Naive thymus-derived CD4-positive, alpha-beta T cell (primary cell): Measurements from ENCODE around the gene HOXA1. TPM values are rescaled to one million over a fixed set of nuclear protein-coding genes. Genes with fewer than 3 reads are reported as not detected.
A peak's percentile ranks its signal among the peaks of the same experiment; 100 is the strongest.

Experiments
- ATAC-seq: fragments of 150-1000 bp; cut with Tn5 transposase; 2 replicates; pipeline ENCODE4 v1.10.0; 2021; ENCODE audit warnings: mild to moderate bottlenecking, moderate library complexity
- CTCF ChIA-PET: fragments of 350-600 bp; sonication (Branson Sonifier 250); formaldehyde crosslinking; loops from one replicate; lab custom pipeline; 2021; ENCODE audit warnings: antibody characterized with exemption; lab: Charles Lee
- POLR2A ChIA-PET: fragments of 350-600 bp; sonication (Branson Sonifier 250); formaldehyde crosslinking; loops from one replicate; lab custom pipeline; 2021; ENCODE audit warnings: antibody characterized with exemption, inconsistent platforms; lab: Charles Lee
- DNase-seq, 9 donors: peaks; one replicate each; pipeline versions ENCODE4 v3.0.0 to v3.0.0-alpha.2; 2020 to 2022; ENCODE audit warnings: mixed read lengths in 1 of 9
- H3K27ac ChIP-seq: one replicate; pipeline ENCODE4 v1.7.0; 2013; ENCODE audit warnings: mild to moderate bottlenecking, low read depth, low read length, moderate library complexity
- H3K27me3 ChIP-seq, 2 donors: one replicate each; pipeline ENCODE4 v1.7.0; 2013; ENCODE audit warnings: low read length in 2 of 2, mild to moderate bottlenecking in 2 of 2, moderate library complexity in 2 of 2; ENCODE audit not compliant: control insufficient read depth in 2 of 2, insufficient read depth in 2 of 2
- H3K36me3 ChIP-seq, 3 experiments: 1 replicate in 2 of 3; 2 replicates in 1 of 3; pipeline ENCODE4 v1.7.0; 2013; ENCODE audit warnings: low read length in 3 of 3, mild to moderate bottlenecking in 3 of 3, moderate library complexity in 1 of 3; ENCODE audit not compliant: insufficient read depth in 3 of 3, control insufficient read depth in 2 of 3
- H3K4me1 ChIP-seq, 2 donors: one replicate each; pipeline ENCODE4 v1.7.0; 2013; ENCODE audit warnings: low read length in 2 of 2, mild to moderate bottlenecking in 2 of 2, moderate library complexity in 1 of 2; ENCODE audit not compliant: control insufficient read depth in 2 of 2, insufficient read depth in 2 of 2
- H3K4me3 ChIP-seq: 2 replicates; pipeline ENCODE4 v1.7.0; 2013; ENCODE audit warnings: mild to moderate bottlenecking, low read length
- H3K9me3 ChIP-seq, 3 experiments: 1 replicate in 2 of 3; 2 replicates in 1 of 3; pipeline ENCODE4 v1.7.0; 2013; ENCODE audit warnings: low read length in 3 of 3; ENCODE audit not compliant: control insufficient read depth in 2 of 3
- H3K27ac Mint-ChIP-seq, 9 donors: one replicate each; pipeline ENCODE4 v1.8.0; 2020 to 2022; ENCODE audit warnings: mixed read lengths in 9 of 9, mild to moderate bottlenecking in 8 of 9, moderate library complexity in 5 of 9, inconsistent platforms in 2 of 9
- H3K27me3 Mint-ChIP-seq, 5 donors: one replicate each; pipeline ENCODE4 v1.8.0; 2021 to 2022; ENCODE audit warnings: mixed read lengths in 5 of 5, mild to moderate bottlenecking in 1 of 5
- H3K36me3 Mint-ChIP-seq, 5 donors: one replicate each; pipeline ENCODE4 v1.8.0; 2020 to 2022; ENCODE audit warnings: mixed read lengths in 5 of 5, mild to moderate bottlenecking in 3 of 5, inconsistent platforms in 1 of 5
- H3K4me1 Mint-ChIP-seq, 7 donors: one replicate each; pipeline ENCODE4 v1.8.0; 2020 to 2022; ENCODE audit warnings: mixed read lengths in 7 of 7, mild to moderate bottlenecking in 3 of 7, inconsistent platforms in 1 of 7
- H3K4me3 Mint-ChIP-seq, 10 donors: one replicate each; pipeline ENCODE4 v1.8.0; 2020 to 2022; ENCODE audit warnings: mild to moderate bottlenecking in 10 of 10, mixed read lengths in 10 of 10, moderate library complexity in 6 of 10, inconsistent platforms in 2 of 10
- H3K9me3 Mint-ChIP-seq, 11 donors: one replicate each; pipeline ENCODE4 v1.8.0; 2020 to 2022; ENCODE audit warnings: mixed read lengths in 11 of 11, mild to moderate bottlenecking in 4 of 11, inconsistent platforms in 1 of 11, moderate library complexity in 1 of 11
- intact Hi-C, 2 donors: fragments of 100-400 bp; cut with micrococcal nuclease; formaldehyde crosslinking; loops; one replicate each; pipeline ENCODE4 v1.15.1; 2023
- polyA plus RNA-seq, 2 donors: library from polyadenylated mRNA; unstranded; fragments of 300-500 nt; fragmentation: Illumina TruSeq; gene quantifications; one replicate each; pipeline ENCODE4 v1.2.3, GENCODE V29; 2021
- total RNA-seq, 6 experiments: library from RNA in 5 of 6; stranded (reverse) in 5 of 6; gene quantifications; 1 replicate in 5 of 6; 2 replicates in 1 of 6; pipeline ENCODE4 v1.2.3 and lab custom pipeline; 2021 to 2026

The HOXA1 gene
- total and polyA plus RNA-seq, 7 experiments from 2014 or later = 0.09 to 1.1 (median 0.25) TPM; not detected in 1

DNA sequence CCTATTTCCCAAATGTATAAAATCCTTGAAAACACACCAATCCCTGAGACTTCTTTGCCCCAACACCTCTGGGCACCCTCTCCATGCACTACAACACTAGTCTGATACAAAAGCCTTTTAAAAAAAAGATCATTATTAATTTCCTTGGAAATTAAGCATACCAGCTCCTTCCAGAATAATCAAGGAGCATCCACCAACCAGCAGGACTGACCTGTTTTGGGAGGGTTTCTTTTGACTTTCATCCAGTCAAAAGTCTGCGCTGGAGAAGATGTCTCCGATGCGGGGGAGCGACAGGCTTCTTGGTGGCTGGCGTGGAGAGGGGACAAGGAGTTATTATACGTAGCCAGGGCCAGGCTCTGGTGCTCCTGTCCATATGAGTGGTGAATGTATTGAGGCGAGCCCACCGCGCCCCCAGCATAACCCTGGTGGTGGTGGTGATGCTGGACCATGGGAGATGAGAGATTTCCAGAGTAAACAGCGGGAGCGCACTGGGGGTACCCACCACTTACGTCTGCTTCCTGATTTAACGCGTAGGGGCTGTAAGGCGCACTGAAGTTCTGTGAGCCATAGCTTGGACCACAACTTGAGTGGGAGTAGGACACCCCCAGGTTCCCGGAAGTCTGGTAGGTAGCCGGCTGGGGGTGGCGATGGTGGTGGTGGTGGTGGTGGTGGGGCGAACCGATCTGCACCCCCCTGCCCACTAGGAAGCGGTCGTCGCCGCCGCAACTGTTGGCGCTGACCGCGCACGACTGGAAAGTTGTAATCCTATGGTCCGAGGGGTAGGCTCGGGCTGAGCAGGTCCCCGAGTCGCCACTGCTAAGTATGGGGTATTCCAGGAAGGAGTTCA, 527 bp downstream of the HOXA1 start:
- peak overlapping the region; percentile 79 to 94 (median 88) for H3K4me3 Mint-ChIP-seq
- POLR2A ChIA-PET = no interaction called here
- Histone ChIP-seq H3K4me1 (peaks cover 9 to 21% of the 10 kb centered on the region in 2 donors), H3K27me3 (peaks cover 9 to 14% of the 10 kb centered on the region in 2 donors), H3K27ac (no peak overlapping the region), H3K4me3 (peak overlapping the region; percentile 76), H3K36me3 (peaks cover 0 to 5% (median 0%) of the 10 kb centered on the region in 3 experiments), H3K9me3 (no peaks in the 10 kb centered on the region)
- peaks cover 0 to 8% (median 0%) of the 10 kb centered on the region in 11 donors for H3K9me3 Mint-ChIP-seq
- peak overlapping the region in 4 of 9 donors; percentile 20 to 75 (median 66) for H3K27ac Mint-ChIP-seq
- intact Hi-C loops = loop anchor here (5.0 kb wide), 5 partner anchors 37 to 718 kb away; partner anchors contain the start of genes HOXA4 (in 1 of the 2), HOXA7 (in 1 of the 2) and SKAP2 (in 1 of the 2)
- DNase-seq (no peak), ATAC-seq (peak; percentile 4)
- peaks cover 83 to 94% (median 86%) of the 10 kb centered on the region in 5 donors for H3K27me3 Mint-ChIP-seq
- CTCF ChIA-PET = no interaction called here
- H3K4me1 Mint-ChIP-seq = peaks cover 9 to 36% (median 30%) of the 10 kb centered on the region in 7 donors
- H3K36me3 Mint-ChIP-seq = peaks cover 3 to 17% (median 10%) of the 10 kb centered on the region in 5 donors

- Histone ChIP-seq H3K4me1 (peaks cover 9 to 21% of the 10 kb centered on the region in 2 donors), H3K4me3 (no peak overlapping the region), H3K27ac (no peak overlapping the region), H3K36me3 (peaks cover 0 to 5% (median 0%) of the 10 kb centered on the region in 3 experiments), H3K9me3 (no peaks in the 10 kb centered on the region), H3K27me3 (peaks cover 9 to 16% of the 10 kb centered on the region in 2 donors)
- CTCF ChIA-PET = interaction anchor here (0.6 kb wide), 1 partner anchor 9 kb away, joined by 9 read pairs; no protein-coding TSS in a partner anchor
- Mint-ChIP-seq H3K9me3 (peaks cover 0 to 7% (median 0%) of the 10 kb centered on the region in 11 donors), H3K4me1 (peaks cover 9 to 36% (median 30%) of the 10 kb centered on the region in 7 donors), H3K27me3 (peaks cover 83 to 94% (median 86%) of the 10 kb centered on the region in 5 donors), H3K36me3 (peaks cover 2 to 9% (median 7%) of the 10 kb centered on the region in 5 donors), H3K4me3 (peak overlapping the region; percentile 21 to 94 (median 88)), H3K27ac (no peak overlapping the region)
- POLR2A ChIA-PET = no interaction called here
- DNase-seq (no peak), ATAC-seq (no peak)
- intact Hi-C loops = loop anchor here (5.0 kb wide), 6 partner anchors 38 to 717 kb away; partner anchors contain the start of genes EVX1 (in 1 of the 2), HOXA4 (in 1 of the 2), HOXA7 (in 1 of the 2) and SKAP2 (in 1 of the 2)
Measured at GRCh38 chr7:27094304-27095049, 1.3 kb downstream of the HOXA1 start.

DNA sequence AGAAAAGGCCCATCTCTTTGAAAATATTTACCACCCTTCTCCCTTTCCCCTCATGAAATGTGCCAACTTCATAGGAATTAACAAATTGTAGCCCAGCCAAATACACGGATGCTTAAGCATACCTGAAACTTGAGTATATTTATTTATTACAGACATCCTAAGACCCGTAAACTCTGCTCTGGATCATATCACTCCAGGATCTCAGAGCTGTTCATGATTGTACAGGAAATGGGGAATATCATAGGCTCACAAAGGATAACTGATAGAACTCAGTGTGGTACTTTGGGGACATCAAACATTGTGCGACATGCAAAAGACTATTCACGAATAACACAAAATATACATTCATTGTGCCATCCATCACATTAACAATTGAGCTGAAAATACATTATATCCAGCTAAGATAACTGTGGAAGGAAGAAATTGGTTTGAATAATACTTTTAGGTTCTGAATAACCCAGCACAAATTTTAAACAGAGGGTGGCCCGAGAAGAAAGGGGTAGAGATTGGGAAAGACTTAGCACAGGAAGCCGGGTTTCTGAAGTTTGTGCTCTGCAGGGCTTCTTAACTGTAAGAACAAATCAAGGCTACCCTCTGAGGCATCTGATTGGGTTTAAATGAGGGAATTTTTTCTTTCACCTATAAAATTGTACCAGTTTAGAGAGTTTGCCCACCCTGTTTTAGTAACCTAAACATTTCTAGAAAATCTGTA, 2.5 kb downstream of the HOXA1 start:
- Histone ChIP-seq H3K27ac (no peak overlapping the region), H3K9me3 (no peaks in the 10 kb centered on the region), H3K4me3 (no peak overlapping the region), H3K4me1 (peaks cover 10 to 21% of the 10 kb centered on the region in 2 donors), H3K27me3 (peaks cover 9 to 14% of the 10 kb centered on the region in 2 donors), H3K36me3 (peaks cover 0 to 5% (median 0%) of the 10 kb centered on the region in 3 experiments)
- Mint-ChIP-seq H3K4me1 (peaks cover 6 to 31% (median 23%) of the 10 kb centered on the region in 7 donors), H3K27ac (no peak overlapping the region), H3K36me3 (peaks cover 0 to 7% (median 3%) of the 10 kb centered on the region in 5 donors), H3K4me3 (peak overlapping the region in 2 of 10 donors; percentile 82 to 84), H3K9me3 (peaks cover 0 to 10% (median 0%) of the 10 kb centered on the region in 11 donors), H3K27me3 (peaks cover 83 to 94% (median 87%) of the 10 kb centered on the region in 5 donors)
- ATAC-seq = no peak
- CTCF ChIA-PET = no interaction called here
- intact Hi-C loops = loop anchor here in 1 of 2 donors (5.0 kb wide), 1 partner anchor 149 kb away; the partner anchor contains the start of gene EVX1
- DNase-seq = no peak
- POLR2A ChIA-PET = interaction anchor here (0.6 to 0.7 kb wide), 2 partner anchors 9 to 887 kb away, joined by 3 read pairs; no protein-coding TSS in a partner anchor

- DNase-seq (no peak), ATAC-seq (no peak)
- ChIA-PET CTCF (no interaction called here), POLR2A (interaction anchor here (0.7 kb wide), 1 partner anchor 8 kb away, joined by 3 read pairs; no protein-coding TSS in a partner anchor)
- Histone ChIP-seq H3K27ac (no peak overlapping the region), H3K9me3 (no peaks in the 10 kb centered on the region), H3K4me3 (no peak overlapping the region), H3K27me3 (peaks cover 9 to 12% of the 10 kb centered on the region in 2 donors), H3K4me1 (peaks cover 14 to 17% of the 10 kb centered on the region in 2 donors), H3K36me3 (peaks cover 0 to 5% (median 0%) of the 10 kb centered on the region in 3 experiments)
- Mint-ChIP-seq H3K27me3 (peaks cover 80 to 93% (median 85%) of the 10 kb centered on the region in 5 donors), H3K4me1 (peaks cover 6 to 31% (median 22%) of the 10 kb centered on the region in 7 donors), H3K4me3 (no peak overlapping the region), H3K36me3 (peaks cover 0 to 7% (median 3%) of the 10 kb centered on the region in 5 donors), H3K27ac (no peak overlapping the region), H3K9me3 (peaks cover 0 to 10% (median 0%) of the 10 kb centered on the region in 11 donors)
- intact Hi-C loops = loop anchor here in 1 of 2 donors (5.0 kb wide), 1 partner anchor 150 kb away; the partner anchor contains the start of gene EVX1
Measured at GRCh38 chr7:27092819-27093110, 3.0 kb downstream of the HOXA1 start.

- Histone ChIP-seq H3K4me1 (peaks cover 13 to 14% of the 10 kb centered on the region in 2 donors), H3K27me3 (peaks cover 9 to 12% of the 10 kb centered on the region in 2 donors), H3K4me3 (no peak overlapping the region), H3K9me3 (no peaks in the 10 kb centered on the region), H3K36me3 (peaks cover 0 to 5% (median 0%) of the 10 kb centered on the region in 3 experiments), H3K27ac (no peak overlapping the region)
- ChIA-PET POLR2A (interaction anchor here (0.7 kb wide), 1 partner anchor 8 kb away, joined by 3 read pairs; no protein-coding TSS in a partner anchor), CTCF (no interaction called here)
- no peak overlapping the region for H3K4me3 Mint-ChIP-seq
- DNase-seq (no peak), ATAC-seq (no peak)
- H3K36me3 Mint-ChIP-seq = peaks cover 0 to 7% (median 2%) of the 10 kb centered on the region in 5 donors
- peaks cover 82 to 93% (median 85%) of the 10 kb centered on the region in 5 donors for H3K27me3 Mint-ChIP-seq
- H3K4me1 Mint-ChIP-seq = peaks cover 2 to 31% (median 21%) of the 10 kb centered on the region in 7 donors
- H3K27ac Mint-ChIP-seq = no peak overlapping the region
- intact Hi-C loops = loop anchor here in 1 of 2 donors (5.0 kb wide), 1 partner anchor 150 kb away; the partner anchor contains the start of gene EVX1
- peaks cover 0 to 15% (median 4%) of the 10 kb centered on the region in 11 donors for H3K9me3 Mint-ChIP-seq
Measured at GRCh38 chr7:27091941-27092818, 3.6 kb downstream of the HOXA1 start.
